Central memory CD8-positive, alpha-beta T cell (primary cell): ENCODE measurements around the gene PPP1R18.
A peak's percentile ranks its signal among the peaks of the same experiment; 100 is the strongest.
"Not testable (repeated sequence)": the region's sequence is repeated elsewhere in the genome, so short reads cannot be mapped to it uniquely, and the experiment has no call there.

Experiments used
- ATAC-seq: fragments of 150-1000 bp; cut with Tn5 transposase; replicated peaks from 2 replicates; pipeline ENCODE4 v1.10.0; 2022; ENCODE audit warnings: mild to moderate bottlenecking, moderate FRiP score, moderate number of reproducible peaks; ENCODE audit not compliant: poor library complexity, severe bottlenecking; ENCODE audit errors: extremely low read depth
- DNase-seq, 2 donors: peaks; one replicate each; pipeline ENCODE4 v3.0.0; 2021; ENCODE audit warnings: low spot score in 2 of 2
- H3K27ac Mint-ChIP-seq: one replicate; pipeline ENCODE4 v1.8.0; 2022; ENCODE audit warnings: low read depth, mild to moderate bottlenecking, moderate library complexity, mixed read lengths
- H3K27me3 Mint-ChIP-seq: one replicate; pipeline ENCODE4 v1.8.0; 2022; ENCODE audit warnings: mixed read lengths
- H3K36me3 Mint-ChIP-seq: one replicate; pipeline ENCODE4 v1.8.0; 2022; ENCODE audit warnings: mild to moderate bottlenecking, moderate library complexity, mixed read lengths; ENCODE audit not compliant: insufficient read depth
- H3K4me1 Mint-ChIP-seq: one replicate; pipeline ENCODE4 v1.8.0; 2022; ENCODE audit warnings: mixed read lengths
- H3K4me3 Mint-ChIP-seq: one replicate; pipeline ENCODE4 v1.8.0; 2022; ENCODE audit warnings: mild to moderate bottlenecking, moderate library complexity, mixed read lengths
- H3K9me3 Mint-ChIP-seq: one replicate; pipeline ENCODE4 v1.8.0; 2022; ENCODE audit warnings: mixed read lengths

PPP1R18 gene

GRCh38 chr6:30681766-30682142, 4.7 kb downstream of the PPP1R18 start:
- H3K36me3 Mint-ChIP-seq = peaks cover 69% of the 10 kb centered on the region
- no peaks in the 10 kb centered on the region for H3K9me3 Mint-ChIP-seq
- H3K27me3 Mint-ChIP-seq = no peaks in the 10 kb centered on the region
- DNase-seq (no peak), ATAC-seq (no peak)
- peak overlapping the region; percentile 99 for H3K27ac Mint-ChIP-seq
- peak overlapping the region; percentile 92 for H3K4me3 Mint-ChIP-seq
- H3K4me1 Mint-ChIP-seq = peaks cover 61% of the 10 kb centered on the region

- ATAC-seq (no peak), DNase-seq (no peak)
- H3K9me3 Mint-ChIP-seq = no peaks in the 10 kb centered on the region
- H3K36me3 Mint-ChIP-seq = peaks cover 67% of the 10 kb centered on the region
- peak overlapping the region; percentile 92 for H3K4me3 Mint-ChIP-seq
- H3K27ac Mint-ChIP-seq = peak overlapping the region; percentile 99
- no peaks in the 10 kb centered on the region for H3K27me3 Mint-ChIP-seq
- H3K4me1 Mint-ChIP-seq = peaks cover 55% of the 10 kb centered on the region
Measured at GRCh38 chr6:30679765-30680535, 6.5 kb downstream of the PPP1R18 start.

GRCh38 chr6:30678964-30679726, 7.3 kb downstream of the PPP1R18 start:
- DNase-seq (peak; percentile 86 to 94), ATAC-seq (peak; percentile 42)
- Mint-ChIP-seq H3K27me3 (no peaks in the 10 kb centered on the region), H3K4me1 (peaks cover 52% of the 10 kb centered on the region), H3K9me3 (no peaks in the 10 kb centered on the region), H3K4me3 (peak overlapping the region; percentile 92), H3K36me3 (peaks cover 67% of the 10 kb centered on the region), H3K27ac (peak overlapping the region; percentile 99)

- Mint-ChIP-seq H3K27ac (peak overlapping the region; percentile 65), H3K27me3 (no peaks in the 10 kb centered on the region), H3K9me3 (no peaks in the 10 kb centered on the region), H3K36me3 (peaks cover 62% of the 10 kb centered on the region), H3K4me3 (no peak overlapping the region), H3K4me1 (peaks cover 48% of the 10 kb centered on the region)
- DNase-seq (no peak), ATAC-seq (no peak)
Measured at GRCh38 chr6:30676660-30677285, 9.7 kb downstream of the PPP1R18 start.

- Mint-ChIP-seq H3K27ac (peak within 1 kb of the TSS; percentile 82), H3K4me3 (peak within 1 kb of the TSS; percentile 95), H3K36me3 (peaks cover 46% of the 10 kb centered on the region), H3K9me3 (no peaks in the 10 kb centered on the region), H3K4me1 (peaks cover 36% of the 10 kb centered on the region), H3K27me3 (no peaks in the 10 kb centered on the region)
- ATAC-seq (peak; percentile 71), DNase-seq (peak; percentile 80)
Measured at GRCh38 chr6:30672445-30673253, 13.8 kb downstream of the PPP1R18 start, which contains the start of gene DHX16. Gene DHX16 (minus strand): TSS chr6:30673006. CDS start chr6:30672841, 165 bp downstream.

GRCh38 chr6:30670760-30671527, 15.5 kb downstream of the PPP1R18 start:
- Mint-ChIP-seq H3K9me3 (no peaks in the 10 kb centered on the region), H3K36me3 (peaks cover 44% of the 10 kb centered on the region), H3K27ac (no peak overlapping the region), H3K27me3 (no peaks in the 10 kb centered on the region), H3K4me3 (peak overlapping the region; percentile 95), H3K4me1 (peaks cover 29% of the 10 kb centered on the region)
- no peak for DNase-seq
- ATAC-seq = no peak

GRCh38 chr6:30666300-30666699, 20.1 kb downstream of the PPP1R18 start:
- Mint-ChIP-seq H3K36me3 (peaks cover 73% of the 10 kb centered on the region), H3K4me1 (peaks cover 14% of the 10 kb centered on the region)
- not testable (repeated sequence) for H3K4me3 Mint-ChIP-seq, H3K9me3 Mint-ChIP-seq, H3K27ac Mint-ChIP-seq, H3K27me3 Mint-ChIP-seq, ATAC-seq, DNase-seq

GRCh38 chr6:30664994-30665767, 21.3 kb downstream of the PPP1R18 start:
- H3K27ac Mint-ChIP-seq = no peak overlapping the region
- no peak overlapping the region for H3K4me3 Mint-ChIP-seq
- H3K9me3 Mint-ChIP-seq = no peaks in the 10 kb centered on the region
- H3K4me1 Mint-ChIP-seq = peaks cover 3% of the 10 kb centered on the region
- no peaks in the 10 kb centered on the region for H3K27me3 Mint-ChIP-seq
- no peak for ATAC-seq
- no peak for DNase-seq
- peaks cover 72% of the 10 kb centered on the region for H3K36me3 Mint-ChIP-seq

GRCh38 chr6:30657922-30658321, 28.5 kb downstream of the PPP1R18 start:
- Mint-ChIP-seq H3K4me1 (peaks cover 17% of the 10 kb centered on the region), H3K36me3 (peaks cover 65% of the 10 kb centered on the region), H3K27ac (peak overlapping the region; percentile 26)
- H3K4me3 Mint-ChIP-seq, DNase-seq, H3K27me3 Mint-ChIP-seq, ATAC-seq, H3K9me3 Mint-ChIP-seq: not testable (repeated sequence)

- Mint-ChIP-seq H3K36me3 (peaks cover 64% of the 10 kb centered on the region), H3K9me3 (no peaks in the 10 kb centered on the region), H3K4me3 (no peak overlapping the region), H3K4me1 (peaks cover 17% of the 10 kb centered on the region), H3K27me3 (no peaks in the 10 kb centered on the region), H3K27ac (peak overlapping the region; percentile 26)
- ATAC-seq (no peak), DNase-seq (no peak)
Measured at GRCh38 chr6:30657454-30657853, 29.0 kb downstream of the PPP1R18 start.

GRCh38 chr6:30656513-30656912, 29.9 kb downstream of the PPP1R18 start:
- Mint-ChIP-seq H3K9me3 (no peaks in the 10 kb centered on the region), H3K27me3 (no peaks in the 10 kb centered on the region), H3K4me3 (no peak overlapping the region), H3K36me3 (peaks cover 64% of the 10 kb centered on the region), H3K4me1 (peaks cover 17% of the 10 kb centered on the region), H3K27ac (no peak overlapping the region)
- ATAC-seq (no peak), DNase-seq (no peak)
